Measurements from ENCODE around the gene ANKS1B.

Gene ANKS1B

GRCh38 chr12:99146730-99147129 is 838.0 kb downstream of the ANKS1B start:
- ChIA-PET CTCF (interaction anchor here (0.7 kb wide), 1 partner anchor 10 kb away, joined by 3 read pairs; no protein-coding TSS in a partner anchor), POLR2A (no interaction called here)
- Histone ChIP-seq H3K27ac (ENCODE audit: extremely low read depth, low read depth, low read length) (no peak overlapping the region), H3K4me3 (ENCODE audit: low read depth, low read length) (no peak overlapping the region), H3K9me3 (ENCODE audit: control insufficient read depth, insufficient read depth, low read depth, low read length) (no peaks in the 10 kb centered on the region), H3K4me1 (ENCODE audit: control insufficient read depth, insufficient read depth, low read length) (no peaks in the 10 kb centered on the region), H3K36me3 (ENCODE audit: control insufficient read depth in 2 of 2, insufficient read depth in 1 of 2, low read length in 2 of 2) (no peaks in the 10 kb centered on the region)
- TF ChIP-seq ZBTB11 (tag by site-specific recombination; conservative IDR thresholded peaks at IDR 0.05; ENCODE audit: low read depth) (no peak), ZFP69B (tag by site-specific recombination; IDR thresholded peaks at IDR 0.05) (no peak), ZNF146 (tag by site-specific recombination; IDR thresholded peaks at IDR 0.05) (no peak), ZNF677 (tag by site-specific recombination; IDR thresholded peaks at IDR 0.05) (no peak), ZFP3 (tag by site-specific recombination; IDR thresholded peaks at IDR 0.05; ENCODE audit: low read depth) (no peak), BCL11A (tag by site-specific recombination; IDR thresholded peaks at IDR 0.05; ENCODE audit: low read depth) (no peak), SP7 (tag by site-specific recombination; IDR thresholded peaks at IDR 0.05) (no peak), SCRT1 (tag by site-specific recombination; IDR thresholded peaks at IDR 0.05; ENCODE audit: borderline replicate concordance) (no peak), EGR2 (tag by site-specific recombination; IDR thresholded peaks at IDR 0.05; ENCODE audit: low read depth) (no peak), KLF17 (tag by site-specific recombination; IDR thresholded peaks at IDR 0.05) (no peak), ZBTB49 (tag by site-specific recombination; IDR thresholded peaks at IDR 0.05; ENCODE audit: low read depth) (no peak), ZNF10 (tag by site-specific recombination; IDR thresholded peaks at IDR 0.05) (no peak)
- TF ChIP-seq, protein P1, sequence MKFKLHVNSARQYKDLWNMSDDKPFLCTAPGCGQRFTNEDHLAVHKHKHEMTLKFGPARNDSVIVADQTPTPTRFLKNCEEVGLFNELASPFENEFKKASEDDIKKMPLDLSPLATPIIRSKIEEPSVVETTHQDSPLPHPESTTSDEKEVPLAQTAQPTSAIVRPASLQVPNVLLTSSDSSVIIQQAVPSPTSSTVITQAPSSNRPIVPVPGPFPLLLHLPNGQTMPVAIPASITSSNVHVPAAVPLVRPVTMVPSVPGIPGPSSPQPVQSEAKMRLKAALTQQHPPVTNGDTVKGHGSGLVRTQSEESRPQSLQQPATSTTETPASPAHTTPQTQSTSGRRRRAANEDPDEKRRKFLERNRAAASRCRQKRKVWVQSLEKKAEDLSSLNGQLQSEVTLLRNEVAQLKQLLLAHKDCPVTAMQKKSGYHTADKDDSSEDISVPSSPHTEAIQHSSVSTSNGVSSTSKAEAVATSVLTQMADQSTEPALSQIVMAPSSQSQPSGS (tag by site-specific recombination; IDR thresholded peaks at IDR 0.05; ENCODE audit: low read depth), result no peak

- TF ChIP-seq MEIS1 (CRISPR knock-in tag; IDR thresholded peaks at IDR 0.05; ENCODE audit: borderline replicate concordance) (no peak), ZNF555 (tag by site-specific recombination; conservative IDR thresholded peaks at IDR 0.05) (no peak)
- TF ChIP-seq, protein P2, sequence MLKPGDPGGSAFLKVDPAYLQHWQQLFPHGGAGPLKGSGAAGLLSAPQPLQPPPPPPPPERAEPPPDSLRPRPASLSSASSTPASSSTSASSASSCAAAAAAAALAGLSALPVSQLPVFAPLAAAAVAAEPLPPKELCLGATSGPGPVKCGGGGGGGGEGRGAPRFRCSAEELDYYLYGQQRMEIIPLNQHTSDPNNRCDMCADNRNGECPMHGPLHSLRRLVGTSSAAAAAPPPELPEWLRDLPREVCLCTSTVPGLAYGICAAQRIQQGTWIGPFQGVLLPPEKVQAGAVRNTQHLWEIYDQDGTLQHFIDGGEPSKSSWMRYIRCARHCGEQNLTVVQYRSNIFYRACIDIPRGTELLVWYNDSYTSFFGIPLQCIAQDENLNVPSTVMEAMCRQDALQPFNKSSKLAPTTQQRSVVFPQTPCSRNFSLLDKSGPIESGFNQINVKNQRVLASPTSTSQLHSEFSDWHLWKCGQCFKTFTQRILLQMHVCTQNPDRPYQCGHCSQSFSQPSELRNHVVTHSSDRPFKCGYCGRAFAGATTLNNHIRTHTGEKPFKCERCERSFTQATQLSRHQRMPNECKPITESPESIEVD (tag by site-specific recombination; IDR thresholded peaks at IDR 0.05), result no peak
- ChIA-PET POLR2A (no interaction called here), CTCF (no interaction called here)
- Histone ChIP-seq H3K36me3 (ENCODE audit: control insufficient read depth in 2 of 2, insufficient read depth in 1 of 2, low read length in 2 of 2) (no peaks in the 10 kb centered on the region), H3K4me1 (ENCODE audit: control insufficient read depth, insufficient read depth, low read length) (no peaks in the 10 kb centered on the region), H3K9me3 (ENCODE audit: control insufficient read depth, insufficient read depth, low read depth, low read length) (no peaks in the 10 kb centered on the region), H3K27ac (ENCODE audit: extremely low read depth, low read depth, low read length) (no peak overlapping the region), H3K4me3 (ENCODE audit: low read depth, low read length) (no peak overlapping the region)
Measured at GRCh38 chr12:99146185-99146584, 838.6 kb downstream of the ANKS1B start.

Measured in HEK293 (cell line).